Inferior parietal cortex (tissue), 1 donor: Measurements from ENCODE around the gene MUC5AC.
"Not testable (repeated sequence)": the region's sequence is repeated elsewhere in the genome, so short reads cannot be mapped to it uniquely, and the experiment has no call there.

ENCODE experiments used
- DNase-seq: peaks from one replicate; pipeline ENCODE4 v3.0.0-alpha.2; 2016; ENCODE audit errors: extremely low spot score

Gene MUC5AC

GRCh38 chr11:1157645-1158591 lies at the start of gene MUC5AC:
TSS of gene MUC5AC (plus strand) at chr11:1157953. CDS start at chr11:1158000, 47 bp downstream.
- DNase-seq: no peak

- no peak for DNase-seq
These were observed 49.4 kb upstream of the MUC5AC start for GRCh38 chr11:1108246-1108900.

- no peak for DNase-seq
These were observed 48.4 kb upstream of the MUC5AC start for GRCh38 chr11:1109101-1109917.

GRCh38 chr11:1109918-1110705 lies 47.6 kb upstream of the MUC5AC start:
- no peak for DNase-seq

GRCh38 chr11:1111545-1112212 lies 46.1 kb upstream of the MUC5AC start:
- DNase-seq: no peak

GRCh38 chr11:1112351-1113191 lies 45.2 kb upstream of the MUC5AC start:
- DNase-seq: no peak

GRCh38 chr11:1113405-1114201 lies 44.1 kb upstream of the MUC5AC start:
- no peak for DNase-seq

GRCh38 chr11:1115292-1115691 lies 42.5 kb upstream of the MUC5AC start:
- DNase-seq: not testable (repeated sequence)

GRCh38 chr11:1116104-1116503 lies 41.6 kb upstream of the MUC5AC start:
- no peak for DNase-seq

- DNase-seq: no peak
These were observed 40.9 kb upstream of the MUC5AC start for GRCh38 chr11:1116666-1117390.

- no peak for DNase-seq
These were observed 39.8 kb upstream of the MUC5AC start for GRCh38 chr11:1117992-1118391.

GRCh38 chr11:1118755-1119603 lies 38.8 kb upstream of the MUC5AC start:
- DNase-seq: no peak

- no peak for DNase-seq
These were observed 38.1 kb upstream of the MUC5AC start for GRCh38 chr11:1119604-1120146.

GRCh38 chr11:1120532-1121330 lies 37.0 kb upstream of the MUC5AC start:
- no peak for DNase-seq

- no peak for DNase-seq
These were observed 36.4 kb upstream of the MUC5AC start for GRCh38 chr11:1121331-1121812.
